Measurements from ENCODE around the gene NR2F2. TPM values are rescaled to one million over a fixed set of nuclear protein-coding genes. Genes with fewer than 3 reads are reported as not detected.

NR2F2 gene
- total and polyA plus RNA-seq, 2 experiments from 2014 or later = 0.16 TPM; not detected in 1

DNA sequence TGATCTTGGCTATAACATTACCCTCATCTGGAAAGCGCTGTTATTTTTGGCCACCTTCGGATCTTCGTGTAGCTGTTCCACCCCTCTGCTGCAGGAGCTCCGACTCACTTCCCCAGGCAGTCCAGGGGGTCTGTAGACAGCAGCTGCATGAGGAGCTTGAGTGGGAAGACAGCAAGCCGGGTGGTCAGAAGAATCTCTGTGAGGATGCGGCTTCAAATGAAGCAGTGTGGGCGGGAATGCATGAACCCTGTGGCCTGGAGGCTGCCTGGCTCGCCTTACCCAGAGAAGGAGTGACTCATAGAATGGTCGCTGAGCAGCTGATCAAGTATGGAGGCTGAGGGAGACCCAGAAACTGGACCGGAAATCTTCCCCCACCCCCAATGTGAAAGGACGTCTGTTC, 45.2 kb upstream of the NR2F2 start (continued):
- no peak for TF ChIP-seq REST (IDR thresholded peaks at IDR 0.05; ENCODE audit: unreplicated experiment)
- TF ChIP-seq ETS1 (IDR thresholded peaks at IDR 0.05) = no peak

DNA sequence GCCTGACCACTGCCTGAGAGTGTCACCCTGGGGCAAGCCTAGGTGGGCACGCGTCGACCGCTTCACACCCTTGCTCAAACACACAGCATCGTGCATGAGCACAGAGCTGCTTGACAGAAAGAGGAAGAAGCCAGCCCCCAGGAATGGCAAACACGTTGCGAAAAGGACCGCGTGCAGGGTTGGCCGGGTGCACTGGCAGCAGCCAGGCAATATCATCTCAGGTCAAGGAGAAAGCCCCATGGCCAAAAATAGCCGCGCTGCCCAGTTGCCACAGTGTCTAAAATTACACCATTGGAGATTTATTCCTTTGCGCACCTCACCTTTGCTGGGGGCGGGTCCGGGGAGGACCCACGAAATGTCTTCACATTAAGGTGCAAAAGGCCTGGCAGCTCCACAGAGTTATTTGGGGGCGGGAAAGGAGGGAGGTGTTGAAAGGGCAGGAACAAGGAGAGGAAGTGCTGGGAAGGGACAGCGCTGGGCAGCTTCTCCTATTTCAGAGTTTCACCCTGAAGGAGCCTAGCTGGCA, 44.7 kb upstream of the NR2F2 start:
- Mint-ChIP-seq H3K36me3 (ENCODE audit: low read depth) (no peaks in the 10 kb centered on the region), H3K27me3 (ENCODE audit: insufficient read depth, low read depth, poor library complexity) (peaks cover 8% of the 10 kb centered on the region), H3K27ac (no peak overlapping the region), H3K4me1 (peaks cover 18% of the 10 kb centered on the region), H3K9me3 (no peaks in the 10 kb centered on the region; the same call in 2 of the 3 replicates), H3K4me3 (no peak overlapping the region)
- H3K27me3 ChIP-seq (ENCODE audit: insufficient read depth) = no peaks in the 10 kb centered on the region
- H3K36me3 ChIP-seq (ENCODE audit: insufficient read depth) = no peaks in the 10 kb centered on the region
- peaks cover 9% of the 10 kb centered on the region for H3K4me1 ChIP-seq (ENCODE audit: insufficient read depth)
- ATAC-seq (peak; percentile 49), DNase-seq (ENCODE audit: low spot score) (peak; percentile 38)
- no peaks in the 10 kb centered on the region for H3K9me2 ChIP-seq (ENCODE audit: insufficient read depth)
- H3K4me2 ChIP-seq = peak overlapping the region; percentile 38; the same call in 1 of the 2 replicates
- H3K79me2 ChIP-seq (replicated peaks; ENCODE audit: insufficient read depth) = no peaks in the 10 kb centered on the region
- H3F3A ChIP-seq (replicated peaks; ENCODE audit: low read depth) = no peaks in the 10 kb centered on the region
- peak overlapping the region; percentile 72 for H2AFZ ChIP-seq
- no peak overlapping the region for H3K27ac ChIP-seq (ENCODE audit: low read depth)
- H4K20me1 ChIP-seq (replicated peaks; ENCODE audit: insufficient read depth) = no peaks in the 10 kb centered on the region
- no peak overlapping the region for H3K4me3 ChIP-seq
- TF ChIP-seq ZNF114 (CRISPR knock-in tag; IDR thresholded peaks at IDR 0.05) (no peak), NANOG (IDR thresholded peaks at IDR 0.05; ENCODE audit: borderline replicate concordance) (no peak)

DNA sequence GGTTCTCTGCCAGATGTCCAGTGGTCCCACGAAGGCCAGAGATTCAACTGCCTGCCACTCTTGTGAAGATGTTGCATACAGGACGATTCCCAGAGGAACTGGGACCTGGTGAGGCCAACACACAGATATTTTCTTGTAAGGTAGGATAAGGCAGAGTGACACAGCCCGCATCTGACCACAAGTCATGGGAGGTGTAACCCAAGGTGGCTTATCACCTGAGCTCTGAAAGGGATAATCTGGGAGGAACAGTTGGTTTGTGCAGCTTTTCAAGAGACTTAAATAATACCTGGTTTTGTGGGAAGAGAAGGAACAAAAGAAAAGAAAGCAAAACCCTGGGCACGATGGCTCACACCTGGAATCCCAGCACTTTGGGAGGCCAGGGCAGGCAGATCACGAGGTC, 39.8 kb upstream of the NR2F2 start:
- Histone ChIP-seq H3K27ac (ENCODE audit: low read depth) (no peak overlapping the region), H3K4me2 (no peak overlapping the region), H2AFZ (0 out of 2 replicates have a peak overlapping the region, but pooled peaks have one; percentile 24), H3K27me3 (ENCODE audit: insufficient read depth) (no peaks in the 10 kb centered on the region), H3K9me2 (ENCODE audit: insufficient read depth) (no peaks in the 10 kb centered on the region), H4K20me1 (replicated peaks; ENCODE audit: insufficient read depth) (no peaks in the 10 kb centered on the region), H3K4me1 (ENCODE audit: insufficient read depth) (peaks cover 31% of the 10 kb centered on the region), H3K4me3 (no peak overlapping the region), H3K36me3 (ENCODE audit: insufficient read depth) (no peaks in the 10 kb centered on the region), H3F3A (replicated peaks; ENCODE audit: low read depth) (no peaks in the 10 kb centered on the region), H3K79me2 (replicated peaks; ENCODE audit: insufficient read depth) (no peaks in the 10 kb centered on the region)
- DNase-seq (ENCODE audit: low spot score) = no peak
- Mint-ChIP-seq H3K4me1 (peaks cover 32% of the 10 kb centered on the region), H3K9me3 (no peaks in the 10 kb centered on the region), H3K4me3 (no peak overlapping the region), H3K27me3 (ENCODE audit: insufficient read depth, low read depth, poor library complexity) (peaks cover 13% of the 10 kb centered on the region), H3K36me3 (ENCODE audit: low read depth) (no peaks in the 10 kb centered on the region), H3K27ac (no peak overlapping the region)
- TF ChIP-seq EZH2phosphoT487 (IDR thresholded peaks at IDR 0.05; ENCODE audit: unreplicated experiment) (no peak), ZNF114 (CRISPR knock-in tag; IDR thresholded peaks at IDR 0.05) (no peak), CREB1 (CRISPR knock-in tag; IDR thresholded peaks at IDR 0.05; ENCODE audit: low read depth) (no peak), EZH2 (IDR thresholded peaks at IDR 0.05; ENCODE audit: low read depth, unreplicated experiment) (no peak), POLR2AphosphoS5 (IDR thresholded peaks at IDR 0.05; ENCODE audit: low read depth) (no peak), REST (IDR thresholded peaks at IDR 0.05; ENCODE audit: unreplicated experiment) (no peak), NANOG (IDR thresholded peaks at IDR 0.05; ENCODE audit: borderline replicate concordance) (no peak), ETS1 (IDR thresholded peaks at IDR 0.05) (no peak)
- ATAC-seq = no peak
